GM18868 (cell line): ENCODE results near the gene SLC12A1.
"Not testable (repeated sequence)": the region's sequence is repeated elsewhere in the genome, so short reads cannot be mapped to it uniquely, and the experiment has no call there.

Experiments used
- ATAC-seq: cut with Tn5 transposase; IDR thresholded peaks from one replicate; pipeline ENCODE4 v1.9.1; 2021; ENCODE audit warnings: mild to moderate bottlenecking, moderate library complexity; ENCODE audit not compliant: unreplicated experiment

SLC12A1 gene

DNA sequence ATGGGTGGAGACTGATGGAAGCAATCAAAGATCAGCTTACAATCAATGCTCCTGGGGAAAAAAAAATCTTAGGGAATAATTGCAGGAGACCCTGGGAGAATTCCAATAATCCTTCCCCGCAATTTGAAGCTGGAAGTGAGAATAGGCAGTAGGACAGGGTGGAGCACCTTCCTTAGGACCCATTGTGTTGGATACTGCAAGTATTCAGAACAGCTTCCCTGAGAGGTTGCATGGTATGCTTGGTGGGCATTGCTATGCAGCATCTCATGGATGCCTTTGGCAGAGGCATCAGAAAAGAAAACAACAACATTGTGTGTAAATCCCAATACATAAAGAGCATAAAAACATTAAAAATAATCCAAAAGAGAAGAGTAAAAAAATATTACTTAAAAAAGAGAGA lies 100.5 kb downstream of the SLC12A1 start:
- no peak for ATAC-seq

DNA sequence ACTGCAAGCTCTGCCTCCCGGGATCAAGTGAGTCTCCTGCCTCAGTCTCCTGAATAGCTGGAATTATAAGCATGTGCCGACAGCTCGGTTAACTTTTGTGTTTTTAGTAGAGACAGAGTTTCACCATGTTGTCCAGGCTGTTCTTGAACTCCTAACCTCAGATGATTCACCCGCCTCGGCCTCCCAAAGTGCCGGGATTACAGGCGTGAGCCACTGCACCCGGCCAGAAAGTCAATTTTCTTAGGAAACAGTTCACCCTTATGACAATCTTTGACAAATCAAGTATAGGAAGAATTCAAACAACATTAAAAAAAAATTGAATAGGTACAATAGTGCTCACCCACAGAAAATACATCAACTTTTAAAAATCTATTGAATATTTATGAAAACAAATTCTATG lies 101.5 kb downstream of the SLC12A1 start:
- ATAC-seq = no peak

GRCh38 chr15:48309740-48310139 lies 103.6 kb downstream of the SLC12A1 start:
- no peak for ATAC-seq

GRCh38 chr15:48313216-48313615 lies 107.1 kb downstream of the SLC12A1 start:
- ATAC-seq = no peak

- ATAC-seq = no peak
Observed at GRCh38 chr15:48315041-48315440, 108.9 kb downstream of the SLC12A1 start.

GRCh38 chr15:48317221-48317620 lies 111.1 kb downstream of the SLC12A1 start:
- ATAC-seq = no peak

DNA sequence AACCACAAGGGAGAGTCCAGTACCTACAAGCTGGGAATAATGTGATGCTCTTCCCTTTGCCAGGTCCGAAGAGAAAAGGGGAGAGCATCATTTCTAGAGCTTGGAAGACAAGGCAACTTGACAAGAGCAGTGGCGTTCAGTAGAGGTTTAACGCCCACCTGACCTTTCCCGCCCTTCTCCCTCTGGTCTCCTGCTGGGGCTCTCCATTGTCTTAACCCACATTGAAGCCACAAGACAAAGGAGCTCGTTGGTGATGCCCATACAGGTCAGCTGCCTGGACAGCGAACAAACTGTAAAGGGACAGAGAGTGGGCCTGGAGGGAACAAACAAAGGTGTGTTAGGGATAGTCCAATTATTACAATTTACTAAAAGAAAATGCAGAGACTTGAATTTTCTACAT lies 112.0 kb downstream of the SLC12A1 start:
- ATAC-seq = no peak

DNA sequence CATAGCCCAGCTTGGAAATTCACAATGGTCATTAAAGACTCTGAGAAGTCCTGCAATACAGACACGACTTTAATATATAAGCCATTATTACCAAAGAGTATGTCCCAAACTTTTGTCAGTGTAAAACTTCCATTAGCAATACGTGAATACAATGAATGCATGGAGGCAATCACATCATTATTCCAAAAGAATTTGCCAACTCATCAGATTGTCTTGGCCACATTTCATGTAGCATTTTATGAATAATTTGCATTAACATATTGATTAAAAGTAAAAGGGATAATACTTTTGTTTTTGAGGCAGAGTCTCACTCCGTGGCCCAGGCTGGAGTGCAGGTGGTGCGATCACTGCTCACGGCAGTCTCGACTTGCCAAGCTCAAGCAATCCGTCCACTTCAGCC lies 117.2 kb downstream of the SLC12A1 start:
- no peak for ATAC-seq

DNA sequence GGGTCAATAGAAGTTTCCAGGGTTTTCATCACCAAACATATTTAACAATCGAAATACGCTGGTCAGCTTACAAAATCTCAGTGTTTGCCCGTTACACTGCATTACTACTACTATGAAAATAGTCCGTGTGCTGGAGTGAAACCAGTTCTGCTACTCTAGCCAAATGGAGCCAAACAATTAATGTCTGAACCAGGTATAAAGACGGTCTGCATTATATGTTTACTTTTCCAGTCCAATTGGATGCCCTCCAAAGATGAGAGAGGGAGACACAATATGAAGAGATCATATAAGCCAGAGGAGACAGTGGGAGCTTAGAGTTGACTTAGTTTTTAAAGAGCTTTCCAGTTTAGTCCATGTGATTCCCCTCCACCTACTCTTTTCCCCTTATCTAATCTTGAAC lies 118.8 kb downstream of the SLC12A1 start:
- peak; percentile 19 for ATAC-seq

DNA sequence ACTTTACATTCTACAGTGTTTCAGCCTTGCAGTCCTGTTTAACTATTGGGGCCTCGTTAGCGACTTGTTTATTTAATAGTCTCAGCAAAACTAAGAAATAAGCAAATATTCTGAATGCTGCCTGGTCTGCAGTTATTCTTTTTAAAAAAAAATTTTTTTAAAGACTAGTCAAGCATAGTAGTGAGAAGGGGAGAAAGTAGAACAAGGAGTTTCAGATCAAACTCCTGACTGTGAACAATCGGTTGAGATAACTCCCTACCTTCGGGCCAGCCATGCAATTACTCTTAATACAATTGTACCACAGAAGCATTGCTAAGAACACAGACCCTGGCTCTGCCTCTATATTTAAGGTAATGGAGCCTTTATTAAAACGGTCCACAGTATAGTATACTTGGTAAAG lies 119.3 kb downstream of the SLC12A1 start:
- peak; percentile 85 for ATAC-seq

DNA sequence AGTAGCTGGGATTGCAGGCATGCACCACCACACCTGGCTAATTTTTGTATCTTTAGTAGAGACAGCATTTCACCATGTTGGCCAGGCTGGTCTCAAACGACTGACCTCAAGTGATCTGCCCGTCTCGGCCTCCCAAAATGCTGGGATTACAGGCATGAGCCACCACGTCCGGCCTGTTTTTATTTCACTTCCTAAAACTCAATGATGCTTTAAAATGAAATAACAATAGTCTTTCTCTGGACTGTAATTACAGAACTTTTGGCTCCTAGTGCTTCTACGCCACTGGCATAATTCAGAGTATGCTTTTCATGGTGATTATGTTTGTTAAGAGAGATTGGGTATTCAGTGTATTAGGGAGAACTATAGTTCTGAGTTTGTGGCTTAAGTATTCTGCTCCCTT lies 120.1 kb downstream of the SLC12A1 start:
- ATAC-seq = not testable (repeated sequence)

- no peak for ATAC-seq
Observed at GRCh38 chr15:48330105-48330785, 124.1 kb downstream of the SLC12A1 start.

- ATAC-seq = peak; percentile 82
Observed at GRCh38 chr15:48330855-48331795, 125.0 kb downstream of the SLC12A1 start, which contains the start of gene DUT. TSS of gene DUT (plus strand) at chr15:48331429. CDS start at chr15:48331516, 87 bp downstream.

- ATAC-seq = peak; percentile 53
Observed at GRCh38 chr15:48331796-48332641, 125.9 kb downstream of the SLC12A1 start.

DNA sequence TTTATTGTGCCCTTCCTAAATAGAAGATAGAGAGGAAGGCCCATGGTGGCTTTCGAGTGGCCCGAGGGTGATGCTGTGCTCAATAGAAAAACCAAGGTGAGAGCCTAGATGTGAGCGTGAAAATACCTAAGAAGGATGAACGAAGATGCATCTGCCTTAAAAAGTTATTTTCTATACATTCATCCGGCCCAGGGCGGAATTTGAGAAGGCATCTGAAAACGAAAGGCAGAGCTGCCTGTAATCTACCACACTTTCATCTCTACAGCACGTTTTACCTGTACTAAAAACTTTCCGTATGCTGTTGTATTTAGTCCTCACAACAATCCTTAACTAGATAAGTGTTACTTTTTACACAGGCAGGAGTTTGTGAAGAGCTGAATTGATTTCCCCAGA lies 126.5 kb downstream of the SLC12A1 start:
- ATAC-seq = no peak

GRCh38 chr15:48333540-48333939 lies 127.4 kb downstream of the SLC12A1 start:
- no peak for ATAC-seq

GRCh38 chr15:48334260-48334659 lies 128.2 kb downstream of the SLC12A1 start:
- ATAC-seq = no peak

DNA sequence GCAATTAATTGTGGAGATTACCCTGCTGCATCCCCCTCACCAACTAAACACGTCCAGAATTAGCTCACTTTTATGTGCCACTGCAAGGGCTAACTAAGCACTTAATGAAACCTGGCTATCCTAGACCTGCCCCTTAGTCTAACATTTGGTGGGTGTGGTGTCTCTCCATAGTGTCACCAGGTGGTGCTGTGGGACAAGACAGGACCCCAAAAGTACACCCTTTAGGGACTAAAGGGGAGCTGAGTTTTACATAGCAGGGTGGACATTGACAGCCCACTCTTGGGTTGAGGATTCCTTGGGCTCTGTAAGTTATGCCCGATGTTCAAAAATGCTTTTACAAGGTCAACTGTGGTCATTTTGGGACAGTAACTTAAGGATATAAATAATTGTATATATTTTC lies 130.8 kb downstream of the SLC12A1 start:
- ATAC-seq = no peak

- ATAC-seq = no peak
Observed at GRCh38 chr15:48337607-48338006, 131.5 kb downstream of the SLC12A1 start.

DNA sequence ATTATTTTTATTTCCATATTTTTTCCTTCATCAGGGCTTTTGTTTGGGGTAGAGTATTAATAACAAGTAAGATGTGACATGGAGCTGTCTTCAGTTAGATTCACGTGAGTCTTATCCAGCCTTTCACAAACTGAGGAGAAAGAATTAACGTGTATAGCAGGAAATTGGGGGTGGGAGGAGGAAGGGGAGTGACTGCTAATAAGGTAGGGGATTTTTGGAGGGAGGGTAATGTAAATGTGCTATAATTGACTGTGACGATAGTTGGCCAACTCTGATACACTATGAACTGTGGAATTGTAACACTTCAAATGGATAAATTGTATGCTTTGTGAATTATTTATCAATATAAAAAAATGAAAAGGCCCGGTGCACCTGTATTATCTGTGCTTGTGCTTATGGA lies 134.0 kb downstream of the SLC12A1 start:
- ATAC-seq = peak; percentile 53

- no peak for ATAC-seq
Observed at GRCh38 chr15:48343865-48344264, 137.8 kb downstream of the SLC12A1 start.
